OCI-LY7 (cell line): ENCODE results near the gene ADARB2. TPM values are rescaled to one million over a fixed set of nuclear protein-coding genes. Genes with fewer than 3 reads are reported as not detected.
"Not testable (repeated sequence)": the region's sequence is repeated elsewhere in the genome, so short reads cannot be mapped to it uniquely, and the experiment has no call there.

Source experiments
- BruUV-seq: library from RNA; stranded (reverse); fragments of 400-500 nt; replicated peaks from 2 replicates; lab custom pipeline; 2021; lab: Mats Ljungman, UMichigan
- CTCF ChIA-PET: fragments of 300-600 bp; sonication (Branson Sonifier 250); formaldehyde crosslinking; loops from one replicate; lab custom pipeline; 2022; ENCODE audit warnings: antibody characterized with exemption; ENCODE audit not compliant: unreplicated experiment; lab: Charles Lee
- POLR2A ChIA-PET: fragments of 300-600 bp; sonication (Branson Sonifier 250); formaldehyde crosslinking; loops from one replicate; lab custom pipeline; 2022; ENCODE audit warnings: antibody characterized with exemption; lab: Charles Lee
- DNase-seq: peaks from one replicate; pipeline ENCODE4 v3.0.0-alpha.2; 2015; ENCODE audit warnings: low spot score
- H2AFZ ChIP-seq: fragments of 200-600 bp; sonication (generic), shearing (Covaris generic); 2 replicates; pipeline ENCODE4 v1.6.1; 2014; ENCODE audit warnings: mild to moderate bottlenecking, antibody characterized with exemption, low read length, moderate library complexity
- H3K27ac ChIP-seq: fragments of 200-600 bp; sonication (generic); 2 replicates; pipeline ENCODE4 v1.5.1; 2014; ENCODE audit warnings: mixed run types, low read depth, mild to moderate bottlenecking, moderate library complexity, low read length, inconsistent platforms; ENCODE audit not compliant: poor library complexity, severe bottlenecking
- H3K36me3 ChIP-seq: fragments of 200-600 bp; sonication (generic); 2 replicates; pipeline ENCODE4 v1.6.1; 2014; ENCODE audit warnings: mild to moderate bottlenecking, antibody characterized with exemption, low read length, moderate library complexity, mixed read lengths; ENCODE audit not compliant: insufficient read depth
- H3K4me1 ChIP-seq: fragments of 200-600 bp; sonication (generic); 2 replicates; pipeline ENCODE4 v1.5.1; 2014; ENCODE audit warnings: mild to moderate bottlenecking, low read length; ENCODE audit not compliant: insufficient read depth, poor library complexity, severe bottlenecking
- H3K4me2 ChIP-seq: fragments of 200-600 bp; sonication (generic); 2 replicates; pipeline ENCODE4 v1.6.1; 2014; ENCODE audit warnings: mild to moderate bottlenecking, low read length
- H3K4me3 ChIP-seq: fragments of 200-600 bp; sonication (generic); 2 replicates; pipeline ENCODE4 v1.5.1; 2014; ENCODE audit warnings: mild to moderate bottlenecking, low read depth, low read length; ENCODE audit not compliant: poor library complexity, severe bottlenecking
- H3K79me2 ChIP-seq: fragments of 200-600 bp; sonication (generic); 2 replicates; pipeline ENCODE4 v1.6.1; 2016; ENCODE audit warnings: low read depth, mild to moderate bottlenecking, low read length, moderate library complexity, mixed read lengths; ENCODE audit not compliant: insufficient read depth
- H3K9me2 ChIP-seq: fragments of 200-600 bp; sonication (generic); 2 replicates; pipeline ENCODE4 v1.6.1; 2016; ENCODE audit warnings: mild to moderate bottlenecking, low read length, mixed read lengths; ENCODE audit not compliant: insufficient read depth
- H3K9me3 ChIP-seq: fragments of 200-600 bp; sonication (generic); 2 replicates; pipeline ENCODE4 v1.6.1; 2014; ENCODE audit warnings: mild to moderate bottlenecking, mixed run types, low read length, mixed read lengths
- H4K20me1 ChIP-seq: fragments of 200-600 bp; sonication (generic); 2 replicates; pipeline ENCODE4 v1.6.1; 2014; ENCODE audit warnings: mild to moderate bottlenecking, antibody characterized with exemption, low read length, moderate library complexity, mixed read lengths; ENCODE audit not compliant: insufficient read depth
- CTCF ChIP-seq: fragments of 200-600 bp; sonication (generic); conservative IDR thresholded peaks from 2 replicates; pipeline ENCODE4 v1.5.1; 2014; ENCODE audit warnings: mild to moderate bottlenecking, antibody characterized with exemption, low read length, moderate library complexity, mixed read lengths
- EZH2phosphoT487 ChIP-seq: fragments of 200-600 bp; sonication (generic); IDR thresholded peaks from 2 replicates; pipeline ENCODE4 v1.6.1; 2018; ENCODE audit warnings: low read depth, borderline replicate concordance, mild to moderate bottlenecking, mixed run types, antibody characterized with exemption, low read length, moderate library complexity, mixed read lengths
- intact Hi-C: fragments of 100-400 bp; cut with micrococcal nuclease; formaldehyde crosslinking; loops from one replicate; pipeline ENCODE4 v1.10.0; 2022; ENCODE audit not compliant: unreplicated experiment
- total RNA-seq, 2 experiments: library from RNA; depleted of rRNA in 1 of 2; stranded (reverse); fragments of >200 nt in 1 of 2; shearing (Covaris generic) in 1 of 2; gene quantifications; 2 replicates each; pipeline ENCODE4 v1.2.3, GENCODE V29; 2014 to 2022

ADARB2 gene
- total RNA-seq, 2 experiments from 2014 or later: 0.03 TPM; not detected in 1

DNA sequence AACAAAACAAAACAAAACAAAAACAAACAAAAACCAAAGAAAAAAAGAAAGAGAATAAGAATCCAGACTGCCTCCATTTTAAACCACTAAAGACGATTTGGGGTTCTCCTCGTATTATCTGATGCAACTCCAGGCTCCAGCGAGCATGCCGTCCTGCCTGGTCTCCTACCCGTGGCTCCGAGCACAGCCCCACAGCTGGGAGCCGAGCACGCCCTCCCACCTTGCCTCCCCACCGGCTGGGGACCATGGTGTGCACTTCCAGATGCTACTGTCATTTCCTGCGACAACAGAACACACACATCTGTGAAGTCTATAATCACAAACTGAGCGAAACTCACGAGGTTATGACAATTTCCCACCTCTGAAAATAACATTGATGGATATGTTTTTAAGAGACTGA lies 113.1 kb downstream of the ADARB2 start:
- no peak overlapping the region for H3K4me2 ChIP-seq
- no peaks in the 10 kb centered on the region for H3K9me2 ChIP-seq
- H2AFZ ChIP-seq: no peak overlapping the region
- H4K20me1 ChIP-seq: no peaks in the 10 kb centered on the region
- intact Hi-C loops: no loop called here
- DNase-seq: no peak
- H3K27ac ChIP-seq: no peak overlapping the region
- H3K4me1 ChIP-seq: no peaks in the 10 kb centered on the region
- no peak overlapping the region for H3K4me3 ChIP-seq
- CTCF ChIA-PET: no interaction called here
- H3K79me2 ChIP-seq: no peaks in the 10 kb centered on the region
- POLR2A ChIA-PET: interaction anchor here (1.4 kb wide), 1 partner anchor 11 kb away, joined by 6 read pairs; no protein-coding TSS in a partner anchor
- TF ChIP-seq EZH2phosphoT487 (no peak), CTCF (no peak)
- no peaks in the 10 kb centered on the region for H3K9me3 ChIP-seq
- no TSS peak for BruUV-seq
- no peaks in the 10 kb centered on the region for H3K36me3 ChIP-seq

DNA sequence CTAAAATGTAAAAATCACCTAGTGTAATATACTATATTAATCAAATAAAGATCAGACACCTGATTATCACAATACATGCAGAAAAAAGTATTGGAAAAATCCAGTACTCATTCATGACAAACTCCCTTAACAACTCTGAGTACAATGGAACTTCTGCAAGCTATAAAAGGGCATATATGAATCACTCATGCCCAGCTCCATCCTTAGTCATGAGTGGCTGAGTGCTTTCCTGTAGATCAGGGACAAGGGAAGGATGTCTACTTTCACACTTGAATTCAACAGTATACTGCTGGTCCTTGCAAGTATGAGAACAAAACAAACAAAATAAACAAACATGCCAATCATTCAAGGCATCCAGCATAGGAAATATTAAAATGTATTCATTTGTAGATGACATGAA lies 116.5 kb downstream of the ADARB2 start:
- Histone ChIP-seq H3K27ac (no peak overlapping the region), H2AFZ (no peak overlapping the region), H3K79me2 (no peaks in the 10 kb centered on the region), H3K9me3 (no peaks in the 10 kb centered on the region; the same call in 1 of the 2 replicates), H3K4me1 (no peaks in the 10 kb centered on the region), H3K36me3 (no peaks in the 10 kb centered on the region), H3K9me2 (no peaks in the 10 kb centered on the region), H3K4me3 (no peak overlapping the region), H4K20me1 (no peaks in the 10 kb centered on the region), H3K4me2 (no peak overlapping the region)
- intact Hi-C loops: no loop called here
- BruUV-seq: no TSS peak
- no peak for TF ChIP-seq CTCF
- TF ChIP-seq EZH2phosphoT487: no peak
- DNase-seq: no peak
- ChIA-PET POLR2A (no interaction called here), CTCF (no interaction called here)

DNA sequence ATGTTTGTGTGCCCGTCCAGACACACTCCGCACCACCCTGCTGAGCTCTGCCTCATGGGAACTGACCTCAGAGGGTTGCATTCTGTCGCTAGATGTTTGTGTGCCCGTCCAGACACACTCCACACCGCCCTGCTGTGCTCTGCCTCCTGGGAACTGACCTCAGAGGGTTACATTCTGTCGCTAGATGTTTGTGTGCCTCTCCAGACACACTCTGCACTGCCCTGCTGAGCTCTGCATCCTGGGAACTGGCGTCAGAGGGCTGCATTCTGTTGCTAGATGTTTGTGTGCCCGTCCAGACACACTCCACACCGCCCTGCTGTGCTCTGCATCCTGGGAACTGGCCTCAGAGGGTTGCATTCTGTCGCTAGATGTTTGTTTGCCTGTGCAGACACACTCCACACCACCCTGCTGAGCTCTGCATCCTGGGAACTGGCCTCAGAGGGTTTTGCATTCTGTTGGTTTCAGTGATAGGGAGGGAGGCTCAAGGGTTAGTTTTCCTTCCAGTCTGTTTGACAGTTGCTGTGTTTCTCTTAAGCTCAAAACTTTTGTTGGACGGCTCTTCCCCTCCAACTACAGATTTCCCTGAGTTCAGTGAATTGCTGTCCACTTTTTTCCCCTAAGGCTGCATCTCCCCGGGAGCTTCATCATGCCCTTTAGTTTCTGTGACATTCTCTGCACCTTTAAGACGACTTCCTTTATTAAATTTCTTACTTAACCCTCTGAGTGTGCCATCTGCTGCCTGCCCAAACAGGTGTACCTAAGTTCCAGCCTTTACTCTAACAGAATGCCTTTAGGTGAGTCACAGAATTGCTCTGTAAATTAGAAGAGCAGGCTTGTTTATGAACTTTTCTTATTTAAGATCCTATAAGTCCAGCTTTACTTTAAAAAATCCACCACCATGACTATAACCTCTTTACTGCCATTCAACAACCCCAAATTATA lies 119.7 kb downstream of the ADARB2 start:
- POLR2A ChIA-PET: interaction anchor here (0.6 kb wide), 1 partner anchor 17 kb away, joined by 3 read pairs; no protein-coding TSS in a partner anchor
- H3K4me1 ChIP-seq, H3K4me2 ChIP-seq, H3K9me3 ChIP-seq, CTCF ChIA-PET, H3K79me2 ChIP-seq, H3K27ac ChIP-seq, DNase-seq, intact Hi-C loops, BruUV-seq, H2AFZ ChIP-seq, H3K9me2 ChIP-seq, H3K36me3 ChIP-seq, H3K4me3 ChIP-seq, H4K20me1 ChIP-seq: not testable (repeated sequence)

DNA sequence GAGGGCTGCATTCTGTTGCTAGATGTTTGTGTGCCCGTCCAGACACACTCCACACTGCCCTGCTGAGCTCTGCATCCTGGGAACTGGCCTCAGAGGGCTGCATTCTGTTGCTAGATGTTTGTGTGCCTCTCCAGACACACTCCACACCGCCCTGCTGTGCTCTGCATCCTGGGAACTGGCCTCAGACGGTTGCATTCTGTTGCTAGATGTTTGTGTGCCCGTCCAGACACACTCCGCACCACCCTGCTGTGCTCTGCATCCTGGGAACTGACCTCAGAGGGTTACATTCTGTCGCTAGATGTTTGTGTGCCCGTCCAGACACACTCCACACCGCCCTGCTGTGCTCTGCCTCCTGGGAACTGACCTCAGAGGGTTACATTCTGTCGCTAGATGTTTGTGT lies 120.6 kb downstream of the ADARB2 start:
- BruUV-seq, H3K9me3 ChIP-seq, H3K27ac ChIP-seq, H3K4me3 ChIP-seq, H3K4me2 ChIP-seq, H3K36me3 ChIP-seq, CTCF ChIA-PET, H3K79me2 ChIP-seq, H3K4me1 ChIP-seq, H4K20me1 ChIP-seq, H3K9me2 ChIP-seq, DNase-seq, intact Hi-C loops, H2AFZ ChIP-seq, POLR2A ChIA-PET: not testable (repeated sequence)
